ENCODE results near the gene SNX13. TPM values are rescaled to one million over a fixed set of nuclear protein-coding genes. Genes with fewer than 3 reads are reported as not detected.

The SNX13 gene
- total RNA-seq, 1 donor, result 59.7 TPM

DNA sequence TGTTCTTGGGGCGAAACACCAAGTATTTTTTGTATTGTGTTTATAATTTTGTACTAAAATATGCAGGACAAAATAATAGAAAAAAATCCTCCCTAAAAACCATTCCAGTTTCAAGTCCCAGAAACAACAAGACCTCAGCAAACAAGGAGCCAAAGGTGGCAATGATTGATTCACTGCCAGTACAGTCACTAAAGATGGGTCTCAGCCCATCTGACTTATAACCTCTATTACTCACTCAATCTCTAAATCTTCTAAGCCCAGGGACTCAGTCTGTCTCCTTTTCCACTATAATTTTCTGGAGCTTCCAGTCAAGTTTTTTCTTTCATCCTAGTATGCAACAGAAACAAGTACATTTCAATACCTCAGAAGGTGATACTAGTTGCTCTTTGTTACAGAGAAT is 33.3 kb downstream of the SNX13 start:
- Histone ChIP-seq H3K4me2 (ENCODE audit: insufficient read depth, low read length) (no peak overlapping the region), H3K4me1 (ENCODE audit: insufficient read depth, low read length) (no peaks in the 10 kb centered on the region), H3K4me3 (ENCODE audit: insufficient read depth, low read length) (no peak overlapping the region), H3K79me2 (ENCODE audit: insufficient read depth, low read length) (peaks cover 89% of the 10 kb centered on the region), H3K36me3 (ENCODE audit: insufficient read depth, low read length) (no peaks in the 10 kb centered on the region), H3K27me3 (ENCODE audit: insufficient read depth, low read length) (no peaks in the 10 kb centered on the region), H2AFZ (ENCODE audit: low read length) (no peak overlapping the region), H4K20me1 (ENCODE audit: insufficient read depth, low read length) (peaks cover 15% of the 10 kb centered on the region), H3K9me3 (ENCODE audit: low read depth, low read length) (no peaks in the 10 kb centered on the region), H3K27ac (ENCODE audit: low read depth, low read length) (no peak overlapping the region)
- TF ChIP-seq, protein P1, sequence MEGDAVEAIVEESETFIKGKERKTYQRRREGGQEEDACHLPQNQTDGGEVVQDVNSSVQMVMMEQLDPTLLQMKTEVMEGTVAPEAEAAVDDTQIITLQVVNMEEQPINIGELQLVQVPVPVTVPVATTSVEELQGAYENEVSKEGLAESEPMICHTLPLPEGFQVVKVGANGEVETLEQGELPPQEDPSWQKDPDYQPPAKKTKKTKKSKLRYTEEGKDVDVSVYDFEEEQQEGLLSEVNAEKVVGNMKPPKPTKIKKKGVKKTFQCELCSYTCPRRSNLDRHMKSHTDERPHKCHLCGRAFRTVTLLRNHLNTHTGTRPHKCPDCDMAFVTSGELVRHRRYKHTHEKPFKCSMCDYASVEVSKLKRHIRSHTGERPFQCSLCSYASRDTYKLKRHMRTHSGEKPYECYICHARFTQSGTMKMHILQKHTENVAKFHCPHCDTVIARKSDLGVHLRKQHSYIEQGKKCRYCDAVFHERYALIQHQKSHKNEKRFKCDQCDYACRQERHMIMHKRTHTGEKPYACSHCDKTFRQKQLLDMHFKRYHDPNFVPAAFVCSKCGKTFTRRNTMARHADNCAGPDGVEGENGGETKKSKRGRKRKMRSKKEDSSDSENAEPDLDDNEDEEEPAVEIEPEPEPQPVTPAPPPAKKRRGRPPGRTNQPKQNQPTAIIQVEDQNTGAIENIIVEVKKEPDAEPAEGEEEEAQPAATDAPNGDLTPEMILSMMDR (IDR thresholded peaks at IDR 0.05; ENCODE audit: extremely low read depth, low read depth, low read length), result no peak
- no peak for DNase-seq (ENCODE audit: insufficient read length, low spot score, missing footprints)

DNA sequence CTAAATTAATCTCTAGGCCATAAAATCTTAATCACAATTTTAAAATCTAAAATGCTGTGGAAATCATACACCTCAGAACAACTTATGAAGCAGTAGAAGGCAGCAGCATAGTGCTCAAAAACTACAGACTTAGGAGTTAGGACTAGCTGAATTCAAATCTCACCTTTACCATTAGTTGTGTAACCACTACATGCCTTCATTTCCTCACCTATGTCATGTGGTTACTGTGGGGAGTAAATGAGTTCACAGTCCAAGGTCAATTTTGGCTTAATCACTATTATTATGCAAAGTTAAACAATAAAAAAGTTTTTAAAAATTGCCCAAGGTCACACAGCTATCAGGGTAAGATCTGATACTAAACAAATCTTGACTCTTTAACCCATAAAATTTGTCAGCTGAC is 37.0 kb downstream of the SNX13 start:
- peaks cover 16% of the 10 kb centered on the region for H4K20me1 ChIP-seq (ENCODE audit: insufficient read depth, low read length)
- H3K27ac ChIP-seq (ENCODE audit: low read depth, low read length), result no peak overlapping the region
- no peaks in the 10 kb centered on the region for H3K9me3 ChIP-seq (ENCODE audit: low read depth, low read length)
- H3K36me3 ChIP-seq (ENCODE audit: insufficient read depth, low read length), result no peaks in the 10 kb centered on the region
- no peak overlapping the region for H3K4me2 ChIP-seq (ENCODE audit: insufficient read depth, low read length)
- no peaks in the 10 kb centered on the region for H3K4me1 ChIP-seq (ENCODE audit: insufficient read depth, low read length)
- no peak overlapping the region for H3K4me3 ChIP-seq (ENCODE audit: insufficient read depth, low read length)
- no peak for DNase-seq (ENCODE audit: insufficient read length, low spot score, missing footprints)
- H3K79me2 ChIP-seq (ENCODE audit: insufficient read depth, low read length), result peaks cover 77% of the 10 kb centered on the region
- no peak overlapping the region for H2AFZ ChIP-seq (ENCODE audit: low read length)
- TF ChIP-seq, protein P1 (IDR thresholded peaks at IDR 0.05; ENCODE audit: extremely low read depth, low read depth, low read length), result no peak
- no peaks in the 10 kb centered on the region for H3K27me3 ChIP-seq (ENCODE audit: insufficient read depth, low read length)

DNA sequence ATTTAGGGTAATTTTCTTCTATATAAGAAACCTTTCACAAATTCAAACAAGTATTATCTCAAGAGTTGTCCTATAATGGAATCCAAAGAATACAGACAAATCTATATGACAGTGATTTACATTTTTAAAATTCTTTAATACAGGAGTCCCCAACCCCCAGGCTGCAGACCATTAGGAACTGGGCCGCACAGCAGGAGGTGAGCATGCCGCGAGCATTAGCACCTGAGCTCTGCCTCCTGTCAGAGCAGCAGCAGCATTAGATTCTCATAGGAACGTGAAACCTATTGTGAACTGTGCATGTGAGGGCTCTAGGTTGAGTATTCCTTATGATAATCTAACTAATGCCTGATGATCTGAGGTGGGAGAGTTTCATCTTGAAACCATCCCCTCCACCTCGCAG is 37.7 kb downstream of the SNX13 start:
- Histone ChIP-seq H3K4me2 (ENCODE audit: insufficient read depth, low read length) (no peak overlapping the region), H3K4me3 (ENCODE audit: insufficient read depth, low read length) (no peak overlapping the region), H4K20me1 (ENCODE audit: insufficient read depth, low read length) (peaks cover 16% of the 10 kb centered on the region), H3K9me3 (ENCODE audit: low read depth, low read length) (no peaks in the 10 kb centered on the region), H3K79me2 (ENCODE audit: insufficient read depth, low read length) (peaks cover 73% of the 10 kb centered on the region), H3K27ac (ENCODE audit: low read depth, low read length) (no peak overlapping the region), H3K36me3 (ENCODE audit: insufficient read depth, low read length) (no peaks in the 10 kb centered on the region), H2AFZ (ENCODE audit: low read length) (no peak overlapping the region), H3K4me1 (ENCODE audit: insufficient read depth, low read length) (no peaks in the 10 kb centered on the region), H3K27me3 (ENCODE audit: insufficient read depth, low read length) (no peaks in the 10 kb centered on the region)
- TF ChIP-seq, protein P1 (IDR thresholded peaks at IDR 0.05; ENCODE audit: extremely low read depth, low read depth, low read length), result no peak
- no peak for DNase-seq (ENCODE audit: insufficient read length, low spot score, missing footprints)

DNA sequence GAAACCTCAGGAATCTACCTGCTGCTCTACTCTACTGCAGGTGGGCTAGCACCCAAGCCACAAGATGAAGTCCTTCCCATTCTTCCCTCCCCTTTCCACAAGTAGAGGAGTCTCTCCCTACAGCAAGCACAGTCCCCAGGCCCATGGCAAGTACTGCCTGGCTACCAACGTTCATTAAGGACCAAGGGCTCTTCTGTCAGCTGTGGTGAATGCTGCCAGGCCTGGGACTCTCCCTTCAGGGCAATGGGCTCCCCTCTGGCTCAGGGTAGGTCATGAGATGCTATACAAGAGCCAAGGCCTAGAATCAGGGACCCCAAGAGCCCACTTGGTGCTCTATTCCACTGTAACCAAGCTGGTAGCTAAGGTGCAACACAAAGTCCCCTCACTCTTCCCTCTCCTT is 39.8 kb downstream of the SNX13 start:
- Histone ChIP-seq H3K27ac (ENCODE audit: low read depth, low read length) (no peak overlapping the region), H4K20me1 (ENCODE audit: insufficient read depth, low read length) (peaks cover 16% of the 10 kb centered on the region)

More for the DNA sequence above, 39.8 kb downstream of the SNX13 start:
- no peaks in the 10 kb centered on the region for H3K9me3 ChIP-seq (ENCODE audit: low read depth, low read length)
- DNase-seq (ENCODE audit: insufficient read length, low spot score, missing footprints), result no peak
- peaks cover 54% of the 10 kb centered on the region for H3K79me2 ChIP-seq (ENCODE audit: insufficient read depth, low read length)
- no peaks in the 10 kb centered on the region for H3K36me3 ChIP-seq (ENCODE audit: insufficient read depth, low read length)
- H3K27me3 ChIP-seq (ENCODE audit: insufficient read depth, low read length), result no peaks in the 10 kb centered on the region
- no peaks in the 10 kb centered on the region for H3K4me1 ChIP-seq (ENCODE audit: insufficient read depth, low read length)
- TF ChIP-seq, protein P1 (IDR thresholded peaks at IDR 0.05; ENCODE audit: extremely low read depth, low read depth, low read length), result no peak
- no peak overlapping the region for H3K4me2 ChIP-seq (ENCODE audit: insufficient read depth, low read length)
- no peak overlapping the region for H3K4me3 ChIP-seq (ENCODE audit: insufficient read depth, low read length)
- no peak overlapping the region for H2AFZ ChIP-seq (ENCODE audit: low read length)

Measured in osteoblast (primary cell).